SHP77 (cell line): Measurements from ENCODE around the gene BOD1L2.
A peak's percentile ranks its signal among the peaks of the same experiment; 100 is the strongest.

Source experiments
- DNase-seq, 2 experiments: peaks; one replicate each; lab custom pipeline; 2025; lab: John Stamatoyannopoulos, UW

BOD1L2 gene

GRCh38 chr18:57150081-57150480 lies 3.2 kb downstream of the BOD1L2 start:
- no peak for DNase-seq

- peak; percentile 30 to 40 for DNase-seq
Measured at GRCh38 chr18:57150828-57151227, 3.9 kb downstream of the BOD1L2 start.

DNA sequence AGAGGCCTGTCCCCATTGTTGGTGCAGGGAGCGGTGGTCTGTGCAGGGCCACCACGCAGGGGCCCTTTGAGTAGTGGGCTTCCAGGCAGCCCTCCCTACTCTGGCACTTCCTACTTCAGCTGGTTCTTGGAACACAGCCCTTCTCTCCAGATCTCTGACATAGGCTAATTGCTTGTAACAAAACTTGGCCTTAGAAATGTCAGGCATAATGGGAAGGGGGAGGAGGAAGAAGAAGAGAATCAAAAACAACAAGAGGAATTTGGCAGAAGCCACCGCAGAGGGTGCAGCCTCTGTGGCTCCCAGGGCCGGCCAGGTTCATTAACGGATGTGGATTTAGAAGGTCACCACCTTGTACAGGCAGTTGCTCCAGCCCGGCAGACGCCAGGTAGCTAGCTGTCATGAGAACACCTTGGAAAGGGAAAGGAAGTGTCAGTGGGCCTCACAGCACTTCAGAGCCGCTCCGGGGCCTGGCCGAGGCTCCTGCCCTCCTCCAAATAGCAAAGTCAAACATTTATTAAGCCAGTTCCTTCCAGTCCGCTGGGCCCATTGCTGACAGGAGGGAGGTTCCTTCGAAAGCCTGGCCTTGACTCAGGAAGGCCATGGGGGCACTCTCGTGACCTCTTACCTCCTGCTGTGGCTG lies 7.4 kb downstream of the BOD1L2 start:
- no peak for DNase-seq

GRCh38 chr18:57164401-57164800 lies 17.5 kb downstream of the BOD1L2 start:
- DNase-seq = no peak

DNA sequence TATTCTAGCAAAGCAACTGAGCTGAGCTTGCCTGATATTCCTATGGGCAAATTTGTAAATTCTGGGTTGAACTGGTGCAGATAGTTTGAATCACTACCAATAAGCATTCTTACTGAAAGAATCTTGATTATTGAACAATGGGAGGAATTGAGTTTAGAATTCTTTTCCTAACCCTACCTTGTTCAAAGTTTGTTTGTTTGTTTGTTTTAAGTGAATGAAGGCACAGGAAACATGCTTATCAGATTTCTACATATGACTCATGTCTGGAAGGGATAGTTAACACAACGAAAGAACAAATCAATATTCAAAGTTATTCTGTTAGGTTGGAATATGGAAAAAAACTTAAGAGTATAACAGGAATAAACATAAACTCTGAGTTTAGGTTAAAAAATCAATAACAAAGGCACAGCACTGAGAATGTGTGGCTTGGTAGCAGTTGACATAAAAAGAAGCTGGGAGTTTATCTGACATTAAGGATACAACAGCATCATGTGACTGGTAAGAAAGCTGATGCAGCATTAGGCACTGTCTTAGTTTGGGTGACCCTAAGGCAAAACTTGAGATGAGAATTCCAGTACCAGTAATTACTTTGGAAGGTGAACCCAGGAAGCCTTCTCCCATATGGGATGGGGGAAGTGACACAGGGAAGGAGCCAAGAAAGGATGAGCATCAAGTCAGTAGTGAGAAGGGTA lies 20.9 kb downstream of the BOD1L2 start:
- DNase-seq = no peak

DNA sequence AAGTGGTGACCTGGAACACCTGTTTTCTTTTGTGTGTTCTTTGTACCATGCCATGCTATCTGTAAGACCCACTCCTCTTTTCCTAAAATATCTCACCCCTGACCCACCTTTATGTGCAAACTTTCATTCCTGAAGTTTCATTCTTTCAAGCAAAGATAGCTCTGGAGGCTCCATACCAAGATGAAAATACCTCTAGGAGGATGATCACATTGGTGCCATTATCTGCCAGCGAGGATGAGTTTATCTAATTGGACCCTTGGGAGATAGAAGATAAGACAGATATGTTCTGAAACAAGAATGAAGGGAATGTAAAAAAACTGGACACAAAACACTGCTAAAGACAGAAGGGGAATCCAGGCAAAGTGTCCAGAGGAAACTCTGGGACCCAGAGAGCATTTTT lies 24.1 kb downstream of the BOD1L2 start:
- no peak for DNase-seq

DNA sequence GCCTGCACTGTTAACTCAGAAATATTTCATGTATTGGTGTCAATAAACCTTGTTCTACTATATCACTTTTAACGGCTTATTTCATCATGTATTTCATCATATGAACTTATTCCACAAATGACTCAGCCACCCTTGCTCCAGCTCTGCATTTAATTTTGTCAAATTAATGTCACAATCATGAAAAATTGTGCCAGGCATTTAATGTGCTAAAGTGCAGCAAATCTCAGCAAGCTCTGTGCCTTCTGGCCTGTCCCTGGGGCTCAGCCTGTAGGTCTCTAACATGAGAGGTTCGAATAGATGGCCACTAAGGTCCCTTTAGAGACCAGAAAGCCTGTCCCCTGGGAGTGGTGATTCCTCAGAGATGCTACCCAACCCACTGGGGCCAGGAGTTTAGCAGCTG lies 28.6 kb downstream of the BOD1L2 start:
- DNase-seq = no peak

DNA sequence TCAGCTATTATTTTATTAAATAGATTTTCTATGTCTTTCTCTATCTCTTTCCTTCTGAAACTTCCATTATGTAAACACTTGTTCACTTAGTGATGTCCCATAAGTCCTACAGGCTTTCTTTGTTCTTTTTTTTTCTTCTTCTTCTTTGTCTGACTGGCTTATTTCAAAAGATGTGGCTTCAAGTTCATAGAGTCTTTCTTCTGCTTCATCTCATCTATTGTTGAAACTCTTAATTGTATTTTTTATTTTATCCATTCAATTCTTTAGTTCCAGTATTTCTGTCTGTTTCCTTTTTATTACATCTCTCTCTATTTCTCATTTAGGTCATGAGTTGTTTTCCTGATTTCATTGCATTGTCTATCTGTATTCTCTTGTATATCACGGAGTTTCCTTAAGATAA lies 38.5 kb downstream of the BOD1L2 start:
- DNase-seq = no peak

- no peak for DNase-seq
Measured at GRCh38 chr18:57188851-57189557, 42.1 kb downstream of the BOD1L2 start.

- DNase-seq = no peak
Measured at GRCh38 chr18:57190026-57190425, 43.1 kb downstream of the BOD1L2 start.

- DNase-seq = no peak
Measured at GRCh38 chr18:57194070-57194469, 47.2 kb downstream of the BOD1L2 start.

- DNase-seq = no peak
Measured at GRCh38 chr18:57194622-57195021, 47.7 kb downstream of the BOD1L2 start.

- DNase-seq = no peak
Measured at GRCh38 chr18:57195341-57195740, 48.5 kb downstream of the BOD1L2 start.

DNA sequence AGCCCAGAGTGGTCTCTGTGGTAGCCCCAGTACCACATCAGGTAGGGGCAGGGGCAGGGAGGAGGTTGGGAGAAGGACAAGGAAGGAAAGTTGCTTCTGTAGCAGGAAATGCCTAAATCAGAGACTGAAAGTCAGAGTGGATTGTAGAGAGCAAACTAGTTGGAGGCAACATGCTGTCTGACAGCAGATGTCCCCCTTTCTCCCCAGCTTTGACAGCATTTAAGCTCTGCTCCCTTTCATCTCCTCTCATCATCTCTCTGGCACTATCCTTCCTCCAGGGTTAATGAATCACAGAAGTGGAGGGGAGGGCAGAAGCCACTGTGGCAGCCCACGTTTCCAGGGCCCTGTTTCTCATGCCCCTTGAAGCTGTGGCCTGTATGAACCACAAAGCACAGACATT lies 50.4 kb downstream of the BOD1L2 start:
- no peak for DNase-seq

DNA sequence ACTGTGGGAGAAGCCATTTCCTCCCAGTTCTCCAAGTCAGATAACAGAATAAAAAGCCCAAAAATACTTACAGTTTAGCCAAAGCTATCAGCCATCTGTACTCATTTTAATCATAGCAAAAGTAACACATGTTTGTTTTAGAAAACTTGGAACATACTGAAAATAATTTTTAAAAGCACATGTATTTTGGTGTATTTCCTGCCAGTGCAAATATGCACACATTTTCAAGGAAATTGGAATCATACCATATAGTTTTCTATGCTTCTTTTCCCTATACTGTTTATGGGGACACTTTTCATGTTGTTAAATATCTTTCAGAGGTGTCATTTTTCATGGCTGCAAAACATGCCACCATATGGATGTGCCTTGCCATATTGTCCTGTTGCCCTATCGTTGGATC lies 51.2 kb downstream of the BOD1L2 start:
- no peak for DNase-seq
